WTC11 (cell line): ENCODE results near the gene NELL2. TPM values are rescaled to one million over a fixed set of nuclear protein-coding genes. Genes with fewer than 3 reads are reported as not detected.

Experiments
- ATAC-seq: fragments of 200-7000 bp; cut with Tn5 transposase; 2 replicates; pipeline ENCODE4 v1.10.0; 2021; ENCODE audit warnings: mild to moderate bottlenecking, moderate library complexity
- CTCF ChIA-PET: fragments of 300-600 bp; sonication (Branson Sonifier 250); formaldehyde crosslinking; loops from one replicate; lab custom pipeline; 2021; ENCODE audit warnings: antibody characterized with exemption; lab: Charles Lee
- POLR2A ChIA-PET: fragments of 350-600 bp; sonication (Branson Sonifier 250); formaldehyde crosslinking; loops from one replicate; lab custom pipeline; 2021; ENCODE audit warnings: antibody characterized with exemption; lab: Charles Lee
- DNase-seq: peaks from one replicate; pipeline ENCODE4 v3.0.0; 2021; ENCODE audit warnings: low spot score
- H3K27ac Mint-ChIP-seq: 2 replicates; pipeline ENCODE4 v1.8.0; 2021; ENCODE audit warnings: mixed read lengths
- H3K27me3 Mint-ChIP-seq: 2 replicates; pipeline ENCODE4 v1.8.0; 2021; ENCODE audit warnings: low read depth, mild to moderate bottlenecking, moderate library complexity, mixed read lengths
- H3K36me3 Mint-ChIP-seq: 2 replicates; pipeline ENCODE4 v1.8.0; 2021; ENCODE audit warnings: mixed read lengths
- H3K4me1 Mint-ChIP-seq: 2 replicates; pipeline ENCODE4 v1.8.0; 2022; ENCODE audit warnings: mixed read lengths
- H3K4me3 Mint-ChIP-seq: 2 replicates; pipeline ENCODE4 v1.8.0; 2021; ENCODE audit warnings: mild to moderate bottlenecking, moderate library complexity, mixed read lengths
- H3K9me3 Mint-ChIP-seq: 2 replicates; pipeline ENCODE4 v1.8.0; 2021; ENCODE audit warnings: mixed read lengths
- AFF4 ChIP-seq: sonication (generic); formaldehyde crosslinking; IDR thresholded peaks from 2 replicates; pipeline ENCODE4 v1.8.1; 2023; ENCODE audit warnings: mild to moderate bottlenecking, missing genetic modification reagents, borderline replicate concordance
- E2F4 ChIP-seq: sonication (generic); formaldehyde crosslinking; IDR thresholded peaks from 2 replicates; pipeline ENCODE4 v1.8.1; 2022; ENCODE audit warnings: low read depth, mild to moderate bottlenecking, moderate library complexity, missing genetic modification reagents, borderline replicate concordance
- ERG ChIP-seq: fragments of 250-450 bp; sonication (Bioruptor Pico); IDR thresholded peaks from 2 replicates; pipeline ENCODE4 v1.8.0; 2021; ENCODE audit warnings: mild to moderate bottlenecking
- FOXJ3 ChIP-seq: sonication (generic); formaldehyde crosslinking; IDR thresholded peaks from 2 replicates; pipeline ENCODE4 v1.9.0; 2021; ENCODE audit warnings: missing genetic modification reagents, mild to moderate bottlenecking, borderline replicate concordance
- JUN ChIP-seq: sonication (generic); formaldehyde crosslinking; IDR thresholded peaks from 2 replicates; pipeline ENCODE4 v1.8.0; 2023; ENCODE audit warnings: mild to moderate bottlenecking, missing genetic modification reagents
- NR2C2 ChIP-seq: sonication (generic); formaldehyde crosslinking; IDR thresholded peaks from 2 replicates; pipeline ENCODE4 v1.8.0; 2022; ENCODE audit warnings: mild to moderate bottlenecking, missing genetic modification reagents
- PRRX2 ChIP-seq: fragments of 250-450 bp; sonication (Bioruptor Pico); IDR thresholded peaks from 2 replicates; pipeline ENCODE4 v1.8.0; 2021; ENCODE audit warnings: mild to moderate bottlenecking
- SOX15 ChIP-seq: fragments of 250-450 bp; sonication (Bioruptor Pico); IDR thresholded peaks from 2 replicates; pipeline ENCODE4 v1.9.0; 2021; ENCODE audit warnings: mild to moderate bottlenecking
- USF2 ChIP-seq: sonication (generic); formaldehyde crosslinking; IDR thresholded peaks from 2 replicates; pipeline ENCODE4 v1.8.1; 2023; ENCODE audit warnings: mild to moderate bottlenecking, missing genetic modification reagents, moderate library complexity
- ZBTB21 ChIP-seq: sonication (generic); formaldehyde crosslinking; IDR thresholded peaks from 2 replicates; pipeline ENCODE4 v1.8.1; 2023; ENCODE audit warnings: mild to moderate bottlenecking, missing genetic modification reagents, borderline replicate concordance
- ZNF138 ChIP-seq: sonication (generic); formaldehyde crosslinking; conservative IDR thresholded peaks from 2 replicates; pipeline ENCODE4 v1.8.1; 2022; ENCODE audit warnings: mild to moderate bottlenecking, moderate library complexity, missing genetic modification reagents
- ZNF263 ChIP-seq: sonication (generic); formaldehyde crosslinking; IDR thresholded peaks from 2 replicates; pipeline ENCODE4 v1.8.1; 2022; ENCODE audit warnings: low read depth, mild to moderate bottlenecking, moderate library complexity, missing genetic modification reagents
- ZNF317 ChIP-seq: sonication (generic); formaldehyde crosslinking; IDR thresholded peaks from 2 replicates; pipeline ENCODE4 v1.8.1; 2023; ENCODE audit warnings: low read depth, mild to moderate bottlenecking, moderate library complexity, missing genetic modification reagents, borderline replicate concordance
- ZNF671 ChIP-seq: fragments of 250-450 bp; sonication (Bioruptor Pico); IDR thresholded peaks from 2 replicates; pipeline ENCODE4 v1.8.0; 2021; ENCODE audit warnings: mild to moderate bottlenecking
- total RNA-seq: library from RNA; stranded (reverse); gene quantifications from 3 replicates; pipeline ENCODE4 v1.2.3, GENCODE V29; 2021
- TF ChIP-seq, protein P1 (sequence below): sonication (generic); formaldehyde crosslinking; IDR thresholded peaks from 2 replicates; pipeline ENCODE4 v1.8.0; 2023; ENCODE audit warnings: missing genetic modification reagents, mild to moderate bottlenecking, borderline replicate concordance
- TF ChIP-seq, protein P2 (sequence below): sonication (generic); formaldehyde crosslinking; IDR thresholded peaks from 2 replicates; pipeline ENCODE4 v1.8.1; 2022; ENCODE audit warnings: low read depth, missing genetic modification reagents, borderline replicate concordance

Gene NELL2
- total RNA-seq, 1 experiment from 2014 or later = 37.4 TPM

GRCh38 chr12:44570036-44570583 is 306.0 kb downstream of the NELL2 start (continued):
- TF ChIP-seq, protein P1, sequence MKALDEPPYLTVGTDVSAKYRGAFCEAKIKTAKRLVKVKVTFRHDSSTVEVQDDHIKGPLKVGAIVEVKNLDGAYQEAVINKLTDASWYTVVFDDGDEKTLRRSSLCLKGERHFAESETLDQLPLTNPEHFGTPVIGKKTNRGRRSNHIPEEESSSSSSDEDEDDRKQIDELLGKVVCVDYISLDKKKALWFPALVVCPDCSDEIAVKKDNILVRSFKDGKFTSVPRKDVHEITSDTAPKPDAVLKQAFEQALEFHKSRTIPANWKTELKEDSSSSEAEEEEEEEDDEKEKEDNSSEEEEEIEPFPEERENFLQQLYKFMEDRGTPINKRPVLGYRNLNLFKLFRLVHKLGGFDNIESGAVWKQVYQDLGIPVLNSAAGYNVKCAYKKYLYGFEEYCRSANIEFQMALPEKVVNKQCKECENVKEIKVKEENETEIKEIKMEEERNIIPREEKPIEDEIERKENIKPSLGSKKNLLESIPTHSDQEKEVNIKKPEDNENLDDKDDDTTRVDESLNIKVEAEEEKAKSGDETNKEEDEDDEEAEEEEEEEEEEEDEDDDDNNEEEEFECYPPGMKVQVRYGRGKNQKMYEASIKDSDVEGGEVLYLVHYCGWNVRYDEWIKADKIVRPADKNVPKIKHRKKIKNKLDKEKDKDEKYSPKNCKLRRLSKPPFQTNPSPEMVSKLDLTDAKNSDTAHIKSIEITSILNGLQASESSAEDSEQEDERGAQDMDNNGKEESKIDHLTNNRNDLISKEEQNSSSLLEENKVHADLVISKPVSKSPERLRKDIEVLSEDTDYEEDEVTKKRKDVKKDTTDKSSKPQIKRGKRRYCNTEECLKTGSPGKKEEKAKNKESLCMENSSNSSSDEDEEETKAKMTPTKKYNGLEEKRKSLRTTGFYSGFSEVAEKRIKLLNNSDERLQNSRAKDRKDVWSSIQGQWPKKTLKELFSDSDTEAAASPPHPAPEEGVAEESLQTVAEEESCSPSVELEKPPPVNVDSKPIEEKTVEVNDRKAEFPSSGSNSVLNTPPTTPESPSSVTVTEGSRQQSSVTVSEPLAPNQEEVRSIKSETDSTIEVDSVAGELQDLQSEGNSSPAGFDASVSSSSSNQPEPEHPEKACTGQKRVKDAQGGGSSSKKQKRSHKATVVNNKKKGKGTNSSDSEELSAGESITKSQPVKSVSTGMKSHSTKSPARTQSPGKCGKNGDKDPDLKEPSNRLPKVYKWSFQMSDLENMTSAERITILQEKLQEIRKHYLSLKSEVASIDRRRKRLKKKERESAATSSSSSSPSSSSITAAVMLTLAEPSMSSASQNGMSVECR (CRISPR knock-in tag) = no peak
- TF ChIP-seq ZNF317 (no peak), PRRX2 (CRISPR knock-in tag) (no peak)
- TF ChIP-seq, protein P2, sequence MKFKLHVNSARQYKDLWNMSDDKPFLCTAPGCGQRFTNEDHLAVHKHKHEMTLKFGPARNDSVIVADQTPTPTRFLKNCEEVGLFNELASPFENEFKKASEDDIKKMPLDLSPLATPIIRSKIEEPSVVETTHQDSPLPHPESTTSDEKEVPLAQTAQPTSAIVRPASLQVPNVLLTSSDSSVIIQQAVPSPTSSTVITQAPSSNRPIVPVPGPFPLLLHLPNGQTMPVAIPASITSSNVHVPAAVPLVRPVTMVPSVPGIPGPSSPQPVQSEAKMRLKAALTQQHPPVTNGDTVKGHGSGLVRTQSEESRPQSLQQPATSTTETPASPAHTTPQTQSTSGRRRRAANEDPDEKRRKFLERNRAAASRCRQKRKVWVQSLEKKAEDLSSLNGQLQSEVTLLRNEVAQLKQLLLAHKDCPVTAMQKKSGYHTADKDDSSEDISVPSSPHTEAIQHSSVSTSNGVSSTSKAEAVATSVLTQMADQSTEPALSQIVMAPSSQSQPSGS (CRISPR knock-in tag) = no peak
- TF ChIP-seq, all 79 proteins: peak for 0

DNA sequence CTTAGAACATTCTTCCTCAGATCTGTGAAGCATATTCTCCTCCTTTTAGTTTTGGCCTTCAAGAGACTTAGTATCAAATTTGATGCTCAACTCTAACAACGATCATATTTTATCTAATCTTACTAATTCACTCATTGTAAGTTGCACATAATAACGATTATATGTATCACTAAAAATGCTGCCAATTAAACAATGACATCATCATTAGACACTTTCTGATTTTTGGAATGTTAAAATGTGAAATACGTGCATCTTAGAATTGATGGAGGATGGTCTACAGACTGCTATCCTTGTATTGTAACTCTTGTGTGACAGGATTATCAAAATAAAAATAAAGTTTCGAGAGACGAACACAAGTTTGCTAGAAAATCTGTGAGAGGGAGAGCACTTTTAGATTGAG is 311.0 kb downstream of the NELL2 start:
- Mint-ChIP-seq H3K36me3 (peaks cover 7% of the 10 kb centered on the region), H3K4me3 (no peak overlapping the region), H3K27ac (no peak overlapping the region), H3K9me3 (peaks cover 7% of the 10 kb centered on the region), H3K27me3 (no peaks in the 10 kb centered on the region; the same call in 1 of the 2 replicates), H3K4me1 (peaks cover 13% of the 10 kb centered on the region)
- no peak for DNase-seq
- ChIA-PET POLR2A (no interaction called here), CTCF (interaction anchor here (0.5 kb wide), 1 partner anchor 23 kb away, joined by 3 read pairs; no protein-coding TSS in a partner anchor)
- TF ChIP-seq FOXJ3 (CRISPR knock-in tag) (no peak), ZNF671 (CRISPR knock-in tag) (no peak), USF2 (CRISPR knock-in tag) (no peak), ZBTB21 (CRISPR knock-in tag) (no peak), JUN (CRISPR knock-in tag) (no peak), ZNF263 (CRISPR knock-in tag) (no peak), ZNF138 (CRISPR knock-in tag) (no peak), SOX15 (no peak), AFF4 (CRISPR knock-in tag) (no peak), NR2C2 (CRISPR knock-in tag) (no peak), E2F4 (CRISPR knock-in tag) (no peak), ERG (CRISPR knock-in tag) (no peak)
- ATAC-seq = no peak
